HS-27A (cell line): ENCODE results near the gene PUDP.
"Not testable (repeated sequence)": the region's sequence is repeated elsewhere in the genome, so short reads cannot be mapped to it uniquely, and the experiment has no call there.

Source experiments
- DNase-seq: peaks from one replicate; pipeline ENCODE4 v3.0.0-alpha.2; 2012; ENCODE audit warnings: low read depth, missing footprints

The PUDP gene

GRCh38 chrX:7147978-7148854, at the start of gene PUDP:
Gene PUDP, minus strand, starts transcription at chrX:7148153. Its CDS starts 40 bp downstream, at chrX:7148113.
- DNase-seq = no peak

GRCh38 chrX:7194606-7195005, 46.7 kb upstream of the PUDP start:
- DNase-seq = no peak

GRCh38 chrX:7192871-7193270, 44.9 kb upstream of the PUDP start:
- no peak for DNase-seq

- no peak for DNase-seq
These were observed 43.7 kb upstream of the PUDP start for GRCh38 chrX:7191681-7192110.

GRCh38 chrX:7190157-7190556, 42.2 kb upstream of the PUDP start:
- DNase-seq = no peak

- no peak for DNase-seq
These were observed 40.7 kb upstream of the PUDP start for GRCh38 chrX:7188672-7189071.

GRCh38 chrX:7184816-7185215, 36.9 kb upstream of the PUDP start:
- no peak for DNase-seq

- no peak for DNase-seq
These were observed 31.5 kb upstream of the PUDP start for GRCh38 chrX:7179446-7179845.

- not testable (repeated sequence) for DNase-seq
These were observed 30.9 kb upstream of the PUDP start for GRCh38 chrX:7178859-7179258.

- no peak for DNase-seq
These were observed 22.9 kb upstream of the PUDP start for GRCh38 chrX:7170898-7171297.

- DNase-seq = no peak
These were observed 21.7 kb upstream of the PUDP start for GRCh38 chrX:7169627-7170026.

GRCh38 chrX:7168371-7168770, 20.4 kb upstream of the PUDP start:
- no peak for DNase-seq

GRCh38 chrX:7164174-7164573, 16.2 kb upstream of the PUDP start:
- no peak for DNase-seq

GRCh38 chrX:7163146-7163677, 15.3 kb upstream of the PUDP start:
- DNase-seq = no peak

- DNase-seq = no peak
These were observed 11.4 kb upstream of the PUDP start for GRCh38 chrX:7159149-7159861.

GRCh38 chrX:7158468-7158990, 10.6 kb upstream of the PUDP start:
- no peak for DNase-seq

- DNase-seq = no peak
These were observed 8.9 kb upstream of the PUDP start for GRCh38 chrX:7156879-7157278.

- DNase-seq = no peak
These were observed 7.2 kb upstream of the PUDP start for GRCh38 chrX:7155163-7155562.

GRCh38 chrX:7154041-7154597, 6.2 kb upstream of the PUDP start:
- DNase-seq = no peak

- DNase-seq = no peak
These were observed 5.3 kb upstream of the PUDP start for GRCh38 chrX:7153231-7153630.

GRCh38 chrX:7149411-7149810, 1.5 kb upstream of the PUDP start:
- no peak for DNase-seq

- DNase-seq = no peak
These were observed 458 bp downstream of the PUDP start, which contains the start of gene STS for GRCh38 chrX:7147413-7147977. Gene STS, plus strand, starts transcription at chrX:7147712. Its CDS starts 105,488 bp downstream, at chrX:7253200.
